OCI-LY3 (cell line): Measurements from ENCODE around the gene SULT1C4.

Experiments used
- H2AFZ ChIP-seq: fragments of 200-600, 300-600 bp; shearing (Covaris generic); 2 replicates; pipeline ENCODE4 v1.6.0; 2014; ENCODE audit warnings: antibody characterized with exemption, low read depth, low read length
- H3K27ac ChIP-seq: fragments of 200-600, 300-600 bp; sonication (generic); 2 replicates; pipeline ENCODE4 v1.5.1; 2014; ENCODE audit warnings: mild to moderate bottlenecking, low read length, moderate library complexity, mixed read lengths
- H3K27me3 ChIP-seq: fragments of 200-600, 300-600 bp; sonication (generic); 2 replicates; pipeline ENCODE4 v1.6.1; 2014; ENCODE audit warnings: low read depth, low read length, mixed read lengths
- H3K36me3 ChIP-seq: fragments of 200-600, 300-600 bp; sonication (generic); replicated peaks from 2 replicates; pipeline ENCODE3; 2014; ENCODE audit warnings: low read depth, low read length, mixed read lengths
- H3K4me1 ChIP-seq: fragments of 300-600, 200-600 bp; sonication (generic); 2 replicates; pipeline ENCODE4 v1.6.1; 2014; ENCODE audit warnings: low read length, mixed read lengths
- H3K4me2 ChIP-seq: fragments of 200-600, 300-600 bp; sonication (generic); 2 replicates; pipeline ENCODE4 v1.6.1; 2014; ENCODE audit warnings: low read length, mixed read lengths
- H3K4me3 ChIP-seq: fragments of 300-600, 200-600 bp; sonication (generic); 2 replicates; pipeline ENCODE4 v1.5.1; 2014; ENCODE audit warnings: antibody characterized with exemption, mild to moderate bottlenecking, low read length, moderate library complexity
- H3K79me2 ChIP-seq: fragments of 300-600, 200-600 bp; shearing (Covaris generic); 2 replicates; pipeline ENCODE4 v1.6.1; 2014; ENCODE audit warnings: mild to moderate bottlenecking, low read length, mixed read lengths
- H3K9ac ChIP-seq: fragments of 300-600, 200-600 bp; shearing (Covaris generic); 2 replicates; pipeline ENCODE4 v1.6.0; 2014; ENCODE audit warnings: mild to moderate bottlenecking, low read length, moderate library complexity
- H3K9me3 ChIP-seq: fragments of 200-600, 300-600 bp; shearing (Covaris generic); 2 replicates; pipeline ENCODE4 v1.6.1; 2014; ENCODE audit warnings: low read length, mixed read lengths; ENCODE audit not compliant: insufficient read depth
- H4K20me1 ChIP-seq: fragments of 200-600, 300-600 bp; sonication (generic); 2 replicates; pipeline ENCODE4 v1.6.1; 2016; ENCODE audit warnings: low read length, mixed read lengths; ENCODE audit not compliant: insufficient read depth
- CTCF ChIP-seq: fragments of 200-600, 300-600 bp; sonication (generic); IDR thresholded peaks from 2 replicates; pipeline ENCODE4 v1.5.1; 2014; ENCODE audit warnings: antibody characterized with exemption, low read length, low read depth
- EZH2phosphoT487 ChIP-seq: fragments of 200-600 bp; shearing (Covaris generic); IDR thresholded peaks from 2 replicates; pipeline ENCODE4 v1.6.1; 2018; ENCODE audit warnings: antibody characterized with exemption, mixed run types, low read depth

The SULT1C4 gene

GRCh38 chr2:108365656-108366055 is 12.1 kb upstream of the SULT1C4 start:
- no peak overlapping the region for H2AFZ ChIP-seq
- H3K36me3 ChIP-seq = no peaks in the 10 kb centered on the region
- no peaks in the 10 kb centered on the region for H4K20me1 ChIP-seq
- peaks cover 20% of the 10 kb centered on the region for H3K4me1 ChIP-seq
- H3K79me2 ChIP-seq = no peaks in the 10 kb centered on the region
- H3K9ac ChIP-seq = no peak overlapping the region
- H3K9me3 ChIP-seq = no peaks in the 10 kb centered on the region
- H3K4me2 ChIP-seq = no peak overlapping the region
- TF ChIP-seq EZH2phosphoT487 (no peak), CTCF (no peak)
- H3K27me3 ChIP-seq = no peaks in the 10 kb centered on the region
- no peak overlapping the region for H3K4me3 ChIP-seq
- H3K27ac ChIP-seq = no peak overlapping the region

GRCh38 chr2:108367014-108367413 is 10.7 kb upstream of the SULT1C4 start:
- Histone ChIP-seq H4K20me1 (no peaks in the 10 kb centered on the region), H3K4me3 (no peak overlapping the region), H2AFZ (no peak overlapping the region), H3K9ac (no peak overlapping the region), H3K27me3 (no peaks in the 10 kb centered on the region), H3K79me2 (no peaks in the 10 kb centered on the region), H3K36me3 (no peaks in the 10 kb centered on the region), H3K9me3 (no peaks in the 10 kb centered on the region), H3K4me2 (no peak overlapping the region), H3K27ac (no peak overlapping the region), H3K4me1 (peaks cover 20% of the 10 kb centered on the region)
- TF ChIP-seq EZH2phosphoT487 (no peak), CTCF (no peak)

- no peak overlapping the region for H3K4me2 ChIP-seq
- H3K36me3 ChIP-seq = no peaks in the 10 kb centered on the region
- H2AFZ ChIP-seq = no peak overlapping the region
- no peak overlapping the region for H3K27ac ChIP-seq
- no peaks in the 10 kb centered on the region for H3K27me3 ChIP-seq
- no peaks in the 10 kb centered on the region for H3K79me2 ChIP-seq
- no peak overlapping the region for H3K9ac ChIP-seq
- TF ChIP-seq CTCF (no peak), EZH2phosphoT487 (no peak)
- H4K20me1 ChIP-seq = no peaks in the 10 kb centered on the region
- H3K9me3 ChIP-seq = no peaks in the 10 kb centered on the region
- H3K4me1 ChIP-seq = peaks cover 17% of the 10 kb centered on the region
- H3K4me3 ChIP-seq = no peak overlapping the region
Measured at GRCh38 chr2:108367561-108368175, 10.1 kb upstream of the SULT1C4 start.

GRCh38 chr2:108369153-108369552 is 8.6 kb upstream of the SULT1C4 start:
- Histone ChIP-seq H3K9me3 (no peaks in the 10 kb centered on the region), H4K20me1 (no peaks in the 10 kb centered on the region), H3K79me2 (no peaks in the 10 kb centered on the region), H2AFZ (no peak overlapping the region), H3K27me3 (no peaks in the 10 kb centered on the region), H3K27ac (no peak overlapping the region), H3K36me3 (no peaks in the 10 kb centered on the region), H3K4me1 (peaks cover 4% of the 10 kb centered on the region; the same call in 1 of the 2 replicates), H3K4me3 (no peak overlapping the region), H3K9ac (no peak overlapping the region), H3K4me2 (no peak overlapping the region)
- TF ChIP-seq CTCF (peak; percentile 18), EZH2phosphoT487 (no peak)
